Measurements from ENCODE around the gene DPP7.

GRCh38 chr9:137063311-137064026 lies 51.1 kb downstream of the DPP7 start:
- TF ChIP-seq EZH2phosphoT487 (IDR thresholded peaks at IDR 0.05; ENCODE audit: insufficient read depth, low read depth) = no peak
- no peak for TF ChIP-seq EZH2 (IDR thresholded peaks at IDR 0.05; ENCODE audit: insufficient read depth, poor library complexity, severe bottlenecking)

Data from GM23248 (cell line).